ENCODE data around the gene ITGB4. TPM values are rescaled to one million over a fixed set of nuclear protein-coding genes. Genes with fewer than 3 reads are reported as not detected.

ITGB4 gene
- total and polyA plus RNA-seq, 2 of the 13 experiments (the other 11 are each of a cell fraction or from before 2014, with no cell fraction given), result 6.9 to 14.5 TPM

- TF ChIP-seq UBTF (CRISPR knock-in tag; IDR thresholded peaks at IDR 0.05), result no peak
- no peak for TF ChIP-seq WIZ (CRISPR knock-in tag; IDR thresholded peaks at IDR 0.05)
- no peak for TF ChIP-seq ZNF747 (CRISPR knock-in tag; IDR thresholded peaks at IDR 0.05; ENCODE audit: borderline replicate concordance)
- TF ChIP-seq ZNF83 (CRISPR knock-in tag; IDR thresholded peaks at IDR 0.05; ENCODE audit: borderline replicate concordance), result no peak
- peak; percentile 61 for TF ChIP-seq RXRB (CRISPR knock-in tag; IDR thresholded peaks at IDR 0.05; ENCODE audit: borderline replicate concordance)
- no peak for TF ChIP-seq ZNF703 (CRISPR knock-in tag; IDR thresholded peaks at IDR 0.05; ENCODE audit: borderline replicate concordance)
- TF ChIP-seq POLR2AphosphoS2 (IDR thresholded peaks at IDR 0.05; ENCODE audit: low read depth, low read length), result no peak
- no peak for TF ChIP-seq CEBPZ (IDR thresholded peaks at IDR 0.05; ENCODE audit: low read length)
- TF ChIP-seq ARNT (IDR thresholded peaks at IDR 0.05), result no peak
- TF ChIP-seq ZNF569 (CRISPR knock-in tag; IDR thresholded peaks at IDR 0.05; ENCODE audit: borderline replicate concordance), result no peak
- no peak for TF ChIP-seq BCL3 (CRISPR knock-in tag; IDR thresholded peaks at IDR 0.05)
- TF ChIP-seq ZNF136 (CRISPR knock-in tag; IDR thresholded peaks at IDR 0.05; ENCODE audit: low read depth), result no peak
- TF ChIP-seq MTF2 (CRISPR knock-in tag; IDR thresholded peaks at IDR 0.05; ENCODE audit: borderline replicate concordance), result no peak
- no peak for TF ChIP-seq TBX3 (IDR thresholded peaks at IDR 0.05; ENCODE audit: borderline replicate concordance)
- no peak for TF ChIP-seq ZNF44 (CRISPR knock-in tag; IDR thresholded peaks at IDR 0.05)
- no peak for TF ChIP-seq ZNF550 (CRISPR knock-in tag; IDR thresholded peaks at IDR 0.05; ENCODE audit: borderline replicate concordance)
- TF ChIP-seq RFX5 (IDR thresholded peaks at IDR 0.05; ENCODE audit: low read depth, low read length), result no peak
- TF ChIP-seq SMC3 (IDR thresholded peaks at IDR 0.05; ENCODE audit: low read length), result no peak
- no peak for TF ChIP-seq ZZZ3 (CRISPR knock-in tag; IDR thresholded peaks at IDR 0.05; ENCODE audit: borderline replicate concordance)
- no peak for TF ChIP-seq HNRNPK (IDR thresholded peaks at IDR 0.05; ENCODE audit: low read depth, low read length, poor library complexity, severe bottlenecking)
- TF ChIP-seq CREB1 (IDR thresholded peaks at IDR 0.05), result no peak
- TF ChIP-seq CREB1 (CRISPR knock-in tag; IDR thresholded peaks at IDR 0.05), result no peak
- TF ChIP-seq ZNF552 (CRISPR knock-in tag; IDR thresholded peaks at IDR 0.05; ENCODE audit: borderline replicate concordance), result no peak
Measured at GRCh38 chr17:75697651-75698291, 23.5 kb upstream of the ITGB4 start (continued).
